ENCODE data around the gene GASK1A. TPM values are rescaled to one million over a fixed set of nuclear protein-coding genes. Genes with fewer than 3 reads are reported as not detected.

The GASK1A gene
- total and polyA plus RNA-seq, 10 of the 15 experiments (the other 5 are each of a cell fraction or from before 2014, with no cell fraction given) = 0.18 TPM; not detected in 9

DNA sequence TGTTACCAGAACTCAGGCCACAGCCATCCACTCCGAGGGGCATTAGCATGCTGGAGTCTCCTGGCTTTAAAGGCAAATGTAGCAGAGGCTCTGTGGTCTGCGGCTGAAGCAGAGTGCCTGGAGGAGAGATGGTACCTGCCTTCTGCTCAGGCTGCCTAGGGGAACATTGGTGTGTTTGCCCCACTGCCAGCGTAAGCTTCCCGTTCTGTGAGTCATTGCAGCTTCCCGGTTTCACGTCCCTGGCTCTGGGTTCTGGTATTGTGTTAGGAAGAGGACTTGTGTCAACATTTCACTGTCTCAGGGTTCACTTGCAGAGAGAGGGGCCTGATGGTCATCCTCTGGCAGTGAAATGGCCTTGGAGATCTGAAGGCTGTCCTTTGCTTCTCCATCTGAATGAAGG, 1.8 kb downstream of the GASK1A start:
- FAIRE-seq (no peak), DNase-seq (ENCODE audit: low read depth, low spot score) (no peak), ATAC-seq (no peak)
- Histone ChIP-seq H3K36me3 (ENCODE audit: control insufficient read depth in 2 of 2, insufficient read depth in 2 of 2, low read length in 1 of 2) (no peaks in the 10 kb centered on the region), H3K79me2 (ENCODE audit: control insufficient read depth, insufficient read depth, low read length) (no peaks in the 10 kb centered on the region), H4K20me1 (ENCODE audit: control insufficient read depth, insufficient read depth) (no peaks in the 10 kb centered on the region), H3K9ac (ENCODE audit: control insufficient read depth, insufficient read depth, low read length) (no peak overlapping the region), H3K27ac (ENCODE audit: control insufficient read depth, insufficient read depth) (no peak overlapping the region), H3K27me3 (replicated peaks in 1 of 2; ENCODE audit: control insufficient read depth in 2 of 2, insufficient read depth in 2 of 2, low read length in 1 of 2) (peaks cover 5 to 10% of the 10 kb centered on the region in 2 experiments; a peak in 3 of 4 replicates), H2AFZ (ENCODE audit: control insufficient read depth, low read depth, low read length) (no peak overlapping the region), H3K4me3 (no peak overlapping the region), H3K4me2 (ENCODE audit: control insufficient read depth, insufficient read depth) (no peak overlapping the region), H3K4me1 (ENCODE audit: control insufficient read depth, insufficient read depth, low read length) (no peaks in the 10 kb centered on the region), H3K9me3 (replicated peaks; ENCODE audit: control insufficient read depth, insufficient read depth, low read length) (no peaks in the 10 kb centered on the region)
- ChIA-PET CTCF (interaction anchor here (3.4 kb wide), 1 partner anchor 19 kb away, joined by 12 read pairs; no protein-coding TSS in a partner anchor), RAD21 (ENCODE audit: unreplicated experiment) (no interaction called here), POLR2A (no interaction called here), SMC1A (ENCODE audit: uncharacterized antibody, unreplicated experiment) (interaction anchor here (3.1 kb wide), 1 partner anchor 19 kb away, joined by 13 read pairs; no protein-coding TSS in a partner anchor)
- no TSS peak for BruUV-seq (replicated peaks)
- in situ Hi-C loops (cut with MboI) = no loop called here
- 49% methylated on average over 6 of the region's 6 CpGs for WGBS (ENCODE audit: insufficient coverage, insufficient replicate concordance, low lambda C conversion rate, missing lambda C conversion rate)
- TF ChIP-seq SIN3A (IDR thresholded peaks at IDR 0.05; ENCODE audit: low read depth, low read length) (no peak), HCFC1 (IDR thresholded peaks at IDR 0.05; ENCODE audit: low read length) (no peak), POU2F2 (IDR thresholded peaks at IDR 0.05; ENCODE audit: borderline replicate concordance, low read depth, low read length) (no peak), LARP7 (IDR thresholded peaks at IDR 0.05) (no peak), MEF2B (IDR thresholded peaks at IDR 0.05; ENCODE audit: partially characterized antibody, poor library complexity, severe bottlenecking) (no peak), NR2F1 (conservative IDR thresholded peaks at IDR 0.05) (no peak), ZNF622 (IDR thresholded peaks at IDR 0.05) (no peak), SUZ12 (IDR thresholded peaks at IDR 0.05; ENCODE audit: unreplicated experiment) (no peak), MYB (IDR thresholded peaks at IDR 0.05; ENCODE audit: borderline replicate concordance, low read depth, low read length) (no peak), POLR2AphosphoS2 (IDR thresholded peaks at IDR 0.05; ENCODE audit: low read depth, low read length) (no peak), CBX5 (IDR thresholded peaks at IDR 0.05; ENCODE audit: low read depth) (no peak)
- TF ChIP-seq, protein P1, sequence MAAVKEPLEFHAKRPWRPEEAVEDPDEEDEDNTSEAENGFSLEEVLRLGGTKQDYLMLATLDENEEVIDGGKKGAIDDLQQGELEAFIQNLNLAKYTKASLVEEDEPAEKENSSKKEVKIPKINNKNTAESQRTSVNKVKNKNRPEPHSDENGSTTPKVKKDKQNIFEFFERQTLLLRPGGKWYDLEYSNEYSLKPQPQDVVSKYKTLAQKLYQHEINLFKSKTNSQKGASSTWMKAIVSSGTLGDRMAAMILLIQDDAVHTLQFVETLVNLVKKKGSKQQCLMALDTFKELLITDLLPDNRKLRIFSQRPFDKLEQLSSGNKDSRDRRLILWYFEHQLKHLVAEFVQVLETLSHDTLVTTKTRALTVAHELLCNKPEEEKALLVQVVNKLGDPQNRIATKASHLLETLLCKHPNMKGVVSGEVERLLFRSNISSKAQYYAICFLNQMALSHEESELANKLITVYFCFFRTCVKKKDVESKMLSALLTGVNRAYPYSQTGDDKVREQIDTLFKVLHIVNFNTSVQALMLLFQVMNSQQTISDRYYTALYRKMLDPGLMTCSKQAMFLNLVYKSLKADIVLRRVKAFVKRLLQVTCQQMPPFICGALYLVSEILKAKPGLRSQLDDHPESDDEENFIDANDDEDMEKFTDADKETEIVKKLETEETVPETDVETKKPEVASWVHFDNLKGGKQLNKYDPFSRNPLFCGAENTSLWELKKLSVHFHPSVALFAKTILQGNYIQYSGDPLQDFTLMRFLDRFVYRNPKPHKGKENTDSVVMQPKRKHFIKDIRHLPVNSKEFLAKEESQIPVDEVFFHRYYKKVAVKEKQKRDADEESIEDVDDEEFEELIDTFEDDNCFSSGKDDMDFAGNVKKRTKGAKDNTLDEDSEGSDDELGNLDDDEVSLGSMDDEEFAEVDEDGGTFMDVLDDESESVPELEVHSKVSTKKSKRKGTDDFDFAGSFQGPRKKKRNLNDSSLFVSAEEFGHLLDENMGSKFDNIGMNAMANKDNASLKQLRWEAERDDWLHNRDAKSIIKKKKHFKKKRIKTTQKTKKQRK (IDR thresholded peaks at IDR 0.05; ENCODE audit: low read depth, low read length) = no peak
- TF ChIP-seq, protein P2, sequence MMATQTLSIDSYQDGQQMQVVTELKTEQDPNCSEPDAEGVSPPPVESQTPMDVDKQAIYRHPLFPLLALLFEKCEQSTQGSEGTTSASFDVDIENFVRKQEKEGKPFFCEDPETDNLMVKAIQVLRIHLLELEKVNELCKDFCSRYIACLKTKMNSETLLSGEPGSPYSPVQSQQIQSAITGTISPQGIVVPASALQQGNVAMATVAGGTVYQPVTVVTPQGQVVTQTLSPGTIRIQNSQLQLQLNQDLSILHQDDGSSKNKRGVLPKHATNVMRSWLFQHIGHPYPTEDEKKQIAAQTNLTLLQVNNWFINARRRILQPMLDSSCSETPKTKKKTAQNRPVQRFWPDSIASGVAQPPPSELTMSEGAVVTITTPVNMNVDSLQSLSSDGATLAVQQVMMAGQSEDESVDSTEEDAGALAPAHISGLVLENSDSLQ (IDR thresholded peaks at IDR 0.05) = no peak
- intact Hi-C loops (cut with micrococcal nuclease; ENCODE audit: unreplicated experiment) = no loop called here

All from GM12878 (cell line).